Measurements from ENCODE around the gene HHIP. TPM values are rescaled to one million over a fixed set of nuclear protein-coding genes. Genes with fewer than 3 reads are reported as not detected.

Gene HHIP
- total RNA-seq, 2 experiments from 2014 or later: not detected

DNA sequence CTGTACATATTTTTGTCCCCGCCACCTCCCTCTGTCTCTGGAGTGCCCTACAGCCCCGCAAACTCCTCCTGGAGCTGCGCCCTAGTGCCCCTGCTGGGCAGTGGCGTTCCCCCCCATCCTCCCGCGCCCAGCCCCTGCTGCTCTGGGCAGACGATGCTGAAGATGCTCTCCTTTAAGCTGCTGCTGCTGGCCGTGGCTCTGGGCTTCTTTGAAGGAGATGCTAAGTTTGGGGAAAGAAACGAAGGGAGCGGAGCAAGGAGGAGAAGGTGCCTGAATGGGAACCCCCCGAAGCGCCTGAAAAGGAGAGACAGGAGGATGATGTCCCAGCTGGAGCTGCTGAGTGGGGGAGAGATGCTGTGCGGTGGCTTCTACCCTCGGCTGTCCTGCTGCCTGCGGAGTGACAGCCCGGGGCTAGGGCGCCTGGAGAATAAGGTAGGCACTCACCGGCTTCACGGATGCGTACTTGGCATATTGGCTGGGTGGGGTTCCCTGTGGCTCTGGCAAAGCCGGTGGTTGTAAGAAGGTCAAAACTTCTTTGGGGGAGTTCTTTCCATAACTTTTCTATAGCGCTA, 653 bp downstream of the HHIP start:
- Mint-ChIP-seq H3K27me3 (peaks cover 32% of the 10 kb centered on the region), H3K27ac (no peak overlapping the region)
- CTCF ChIA-PET: no interaction called here

DNA sequence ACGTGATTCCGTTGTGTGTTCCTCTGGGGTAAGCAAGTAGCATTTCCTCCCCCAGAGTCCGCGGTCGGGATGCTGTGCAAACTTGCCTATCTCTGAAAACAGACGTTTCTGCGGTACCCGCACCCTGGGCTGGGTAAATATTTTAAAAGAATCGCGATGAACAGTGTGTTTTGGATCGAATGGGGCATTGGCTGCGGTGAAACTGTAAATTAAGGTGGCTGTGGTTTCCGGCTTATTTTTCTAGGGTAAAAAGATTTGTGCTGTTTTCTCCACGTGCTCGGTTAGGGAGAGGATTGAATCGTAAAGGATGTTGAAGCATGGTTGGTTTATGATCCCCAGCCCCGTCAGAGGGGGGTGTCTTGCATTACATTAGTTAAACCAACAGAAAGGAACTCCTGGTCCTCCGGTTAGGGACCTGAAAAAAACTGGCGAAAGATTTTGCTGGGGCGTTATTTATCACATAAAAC, 1.2 kb downstream of the HHIP start:
- H3K4me3 Mint-ChIP-seq: no peak overlapping the region
- H3K27ac Mint-ChIP-seq: no peak overlapping the region

More for the DNA sequence above, 653 bp downstream of the HHIP start:
- Mint-ChIP-seq H3K9me3 (no peaks in the 10 kb centered on the region), H3K4me1 (ENCODE audit: low read depth) (peaks cover 15% of the 10 kb centered on the region), H3K4me3 (peak overlapping the region; percentile 57), H3K36me3 (no peaks in the 10 kb centered on the region)
- POLR2A ChIA-PET: no interaction called here
- peak; percentile 10 for DNase-seq
- intact Hi-C loops (cut with micrococcal nuclease): no loop called here

DNA sequence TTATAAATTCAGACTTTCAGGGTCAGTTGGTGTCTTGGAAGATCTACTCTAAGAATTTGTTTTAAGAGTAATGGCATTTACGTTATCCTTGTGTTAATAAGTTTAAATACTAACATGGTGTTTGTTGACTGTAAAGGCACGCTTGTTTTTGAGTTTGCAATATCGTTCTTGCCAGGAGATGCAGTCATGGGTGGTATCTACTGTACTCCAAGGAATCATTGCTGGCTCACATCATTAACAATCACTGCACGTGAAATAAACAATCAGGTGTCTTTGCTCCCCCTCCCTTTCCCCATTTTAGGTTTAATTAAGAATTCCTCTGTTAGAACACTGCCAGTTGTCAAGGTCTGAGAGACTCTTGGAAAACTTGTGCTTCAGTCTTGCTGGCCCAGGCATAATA, 1.6 kb downstream of the HHIP start:
- POLR2A ChIA-PET: no interaction called here
- Mint-ChIP-seq H3K9me3 (no peaks in the 10 kb centered on the region), H3K36me3 (no peaks in the 10 kb centered on the region), H3K27ac (no peak overlapping the region), H3K27me3 (peaks cover 32% of the 10 kb centered on the region), H3K4me1 (ENCODE audit: low read depth) (peaks cover 15% of the 10 kb centered on the region), H3K4me3 (no peak overlapping the region)
- intact Hi-C loops (cut with micrococcal nuclease): no loop called here
- no peak for DNase-seq
- CTCF ChIA-PET: no interaction called here

More for the DNA sequence above, 1.2 kb downstream of the HHIP start:
- CTCF ChIA-PET: no interaction called here
- intact Hi-C loops (cut with micrococcal nuclease): no loop called here
- no peaks in the 10 kb centered on the region for H3K9me3 Mint-ChIP-seq
- no peaks in the 10 kb centered on the region for H3K36me3 Mint-ChIP-seq
- peaks cover 15% of the 10 kb centered on the region for H3K4me1 Mint-ChIP-seq (ENCODE audit: low read depth)
- peak; percentile 11 for DNase-seq
- peaks cover 32% of the 10 kb centered on the region for H3K27me3 Mint-ChIP-seq
- POLR2A ChIA-PET: no interaction called here

DNA sequence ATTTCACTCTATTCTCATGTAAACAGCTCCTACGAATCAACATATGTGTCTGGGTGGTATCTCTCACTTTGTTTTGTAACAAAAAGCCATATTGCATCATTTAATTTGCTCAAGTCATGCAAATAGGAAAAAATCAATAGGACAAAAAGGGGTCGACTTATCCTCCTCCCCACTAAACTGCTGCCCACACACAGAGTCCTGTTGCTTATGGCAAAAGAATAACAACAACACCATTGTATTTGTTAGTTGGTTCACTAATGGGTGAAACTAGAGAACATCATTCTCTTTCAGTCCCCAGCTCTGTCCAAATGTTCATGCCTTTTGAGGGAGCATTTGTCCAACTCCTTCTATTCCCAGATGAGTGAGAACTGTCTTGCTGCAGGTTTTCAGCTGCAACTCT, 2.1 kb downstream of the HHIP start:
- intact Hi-C loops (cut with micrococcal nuclease): no loop called here
- Mint-ChIP-seq H3K36me3 (no peaks in the 10 kb centered on the region), H3K4me1 (ENCODE audit: low read depth) (peaks cover 15% of the 10 kb centered on the region), H3K27me3 (peaks cover 32% of the 10 kb centered on the region), H3K4me3 (no peak overlapping the region), H3K9me3 (no peaks in the 10 kb centered on the region), H3K27ac (no peak overlapping the region)
- DNase-seq: no peak
- ChIA-PET CTCF (no interaction called here), POLR2A (no interaction called here)

DNA sequence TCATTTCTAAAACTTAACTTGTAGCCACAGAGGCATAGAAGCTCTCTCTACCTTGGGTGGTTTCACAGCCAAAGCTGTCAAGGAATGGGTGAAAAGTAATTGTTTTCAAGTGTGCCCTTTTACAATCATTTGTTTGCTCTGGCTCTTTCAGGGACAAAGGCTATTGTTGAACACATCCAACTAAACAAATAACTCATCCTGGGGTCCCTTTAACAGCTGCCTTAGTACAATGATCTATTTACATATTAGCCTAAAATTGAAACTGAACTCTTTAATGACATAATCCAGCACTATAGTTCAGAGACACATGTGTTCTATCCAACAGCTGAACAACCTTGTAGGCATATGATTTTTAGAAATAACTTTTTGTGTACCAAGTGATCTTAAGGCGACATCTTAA, 3.7 kb downstream of the HHIP start:
- intact Hi-C loops (cut with micrococcal nuclease): no loop called here
- Mint-ChIP-seq H3K36me3 (no peaks in the 10 kb centered on the region), H3K4me3 (no peak overlapping the region), H3K9me3 (no peaks in the 10 kb centered on the region), H3K27me3 (peaks cover 31% of the 10 kb centered on the region), H3K4me1 (ENCODE audit: low read depth) (peaks cover 15% of the 10 kb centered on the region), H3K27ac (no peak overlapping the region)
- ChIA-PET POLR2A (interaction anchor here (0.6 kb wide), 1 partner anchor 37 kb away, joined by 5 read pairs; no protein-coding TSS in a partner anchor), CTCF (no interaction called here)
- no peak for DNase-seq

DNA sequence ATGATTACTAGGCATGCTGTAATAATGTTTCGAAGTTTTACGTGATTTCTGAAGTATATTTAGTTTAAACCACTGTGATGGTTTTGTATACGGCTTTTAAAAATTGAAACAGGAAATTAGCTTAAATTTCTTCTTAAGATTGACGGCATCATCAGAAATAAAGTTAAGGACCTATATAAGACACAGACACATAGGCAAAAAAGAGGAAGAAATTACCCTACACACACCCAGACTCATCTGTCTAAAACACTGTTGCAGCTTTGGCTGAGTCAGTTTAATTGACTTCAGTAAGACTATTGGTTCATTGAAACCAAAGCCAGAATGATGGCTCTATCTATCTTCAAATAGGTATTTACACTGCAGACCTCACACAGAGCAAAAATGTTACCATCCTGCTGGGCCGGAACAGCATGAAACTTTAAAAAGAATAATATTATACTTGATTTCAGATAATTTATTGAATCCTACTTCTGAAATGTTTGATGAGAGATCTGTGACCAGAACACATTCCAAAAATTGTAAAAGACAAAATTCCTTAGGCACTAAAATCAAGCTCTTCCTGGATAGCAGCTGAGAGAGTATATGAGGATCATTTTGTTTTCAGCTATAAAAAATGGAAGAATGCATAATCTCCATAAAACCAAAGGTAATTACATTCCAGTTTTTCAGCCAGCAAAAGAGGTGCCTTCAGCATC, 4.5 kb downstream of the HHIP start:
- POLR2A ChIA-PET: interaction anchor here (0.5 kb wide), 1 partner anchor 34 kb away, joined by 4 read pairs; no protein-coding TSS in a partner anchor
- no peaks in the 10 kb centered on the region for H3K36me3 Mint-ChIP-seq
- H3K27me3 Mint-ChIP-seq: peaks cover 25% of the 10 kb centered on the region
- no peaks in the 10 kb centered on the region for H3K9me3 Mint-ChIP-seq
- H3K4me3 Mint-ChIP-seq: no peak overlapping the region
- CTCF ChIA-PET: no interaction called here
- H3K4me1 Mint-ChIP-seq (ENCODE audit: low read depth): peaks cover 14% of the 10 kb centered on the region
- no peak for DNase-seq
- no peak overlapping the region for H3K27ac Mint-ChIP-seq
- intact Hi-C loops (cut with micrococcal nuclease): no loop called here

DNA sequence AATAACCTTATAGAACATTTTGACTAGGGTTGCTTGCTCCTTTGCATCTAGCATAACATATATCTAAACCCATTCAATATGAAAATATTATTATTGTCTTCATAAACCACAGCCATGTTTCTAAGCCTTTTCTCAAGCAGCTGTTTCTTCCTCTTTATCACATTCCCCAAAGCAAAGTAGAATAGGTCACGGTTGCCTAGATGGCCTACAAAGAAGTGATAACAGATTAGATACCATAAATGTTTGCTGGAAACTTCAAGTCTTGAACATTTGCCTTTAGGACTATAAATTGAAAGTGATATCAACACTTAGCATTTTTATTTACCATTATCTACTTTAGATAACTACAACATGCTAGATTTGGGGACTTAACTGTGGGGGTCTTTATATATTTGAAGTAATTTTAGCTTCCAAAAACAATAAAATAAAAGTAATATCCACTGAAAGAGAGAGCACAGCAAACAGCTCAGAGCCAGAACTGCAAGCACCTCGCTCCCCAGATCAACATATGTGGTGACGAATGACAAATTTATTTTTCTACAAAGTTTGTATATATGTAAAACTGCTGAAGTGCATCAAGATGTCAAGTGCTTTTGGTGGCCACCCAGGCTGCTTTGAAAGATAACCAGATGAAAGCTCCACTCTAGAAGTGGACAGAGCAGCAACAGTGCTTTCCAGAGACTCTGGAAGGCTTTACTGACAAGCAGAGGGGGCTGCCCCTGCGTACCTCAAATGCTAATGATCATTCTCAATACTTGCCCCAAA, 8.0 kb downstream of the HHIP start:
- H3K27ac Mint-ChIP-seq: no peak overlapping the region
- POLR2A ChIA-PET: no interaction called here
- H3K4me3 Mint-ChIP-seq: no peak overlapping the region
- DNase-seq: no peak
- no peaks in the 10 kb centered on the region for H3K4me1 Mint-ChIP-seq (ENCODE audit: low read depth)
- H3K36me3 Mint-ChIP-seq: no peaks in the 10 kb centered on the region
- CTCF ChIA-PET: interaction anchor here (1.2 kb wide), 1 partner anchor 131 kb away, joined by 3 read pairs; no protein-coding TSS in a partner anchor
- H3K27me3 Mint-ChIP-seq: peaks cover 4% of the 10 kb centered on the region
- intact Hi-C loops (cut with micrococcal nuclease): no loop called here
- H3K9me3 Mint-ChIP-seq: no peaks in the 10 kb centered on the region

DNA sequence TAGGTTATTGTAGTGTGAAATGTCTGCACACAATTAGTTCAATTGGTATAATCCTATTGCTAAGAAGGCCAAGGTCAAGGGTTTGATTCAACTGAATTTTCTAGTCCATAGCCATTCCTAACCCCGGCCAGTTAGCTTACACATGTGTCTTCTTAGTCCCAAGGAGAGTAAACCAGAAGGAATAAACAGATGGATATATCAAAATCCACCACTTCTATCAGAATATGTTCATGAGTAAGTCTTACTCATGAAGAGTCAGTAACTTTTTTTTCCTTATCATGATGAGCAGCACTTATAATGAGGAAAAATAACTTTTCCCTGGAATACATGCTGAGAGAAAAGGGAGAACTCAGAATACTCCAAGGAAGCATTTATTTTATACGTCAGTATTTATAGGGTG, 9.5 kb downstream of the HHIP start:
- intact Hi-C loops (cut with micrococcal nuclease): no loop called here
- no peaks in the 10 kb centered on the region for H3K9me3 Mint-ChIP-seq
- H3K36me3 Mint-ChIP-seq: no peaks in the 10 kb centered on the region
- no peak overlapping the region for H3K27ac Mint-ChIP-seq
- no peaks in the 10 kb centered on the region for H3K4me1 Mint-ChIP-seq (ENCODE audit: low read depth)
- ChIA-PET POLR2A (no interaction called here), CTCF (interaction anchor here (0.6 kb wide), 1 partner anchor 39 kb away, joined by 3 read pairs; no protein-coding TSS in a partner anchor)
- no peak overlapping the region for H3K4me3 Mint-ChIP-seq
- peaks cover 4% of the 10 kb centered on the region for H3K27me3 Mint-ChIP-seq
- DNase-seq: no peak

DNA sequence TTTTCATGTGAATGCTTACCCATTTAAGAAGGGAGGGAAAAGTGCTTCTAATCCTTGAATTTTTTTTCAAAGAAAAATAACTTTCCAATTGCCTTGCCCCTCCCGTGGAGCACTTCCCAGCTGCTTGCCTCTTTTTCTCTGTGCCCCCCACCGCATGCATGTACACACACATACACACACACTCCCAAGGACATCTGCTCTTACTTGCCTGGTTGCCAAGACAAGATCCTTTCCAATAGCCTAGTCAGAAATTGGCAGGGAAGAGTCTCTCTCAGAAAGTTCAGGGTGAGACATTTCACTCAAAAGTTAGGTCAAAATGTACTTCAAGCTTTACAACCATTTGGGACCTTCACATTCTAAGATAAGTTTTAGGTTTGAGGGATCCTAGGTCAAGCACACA, 10.9 kb downstream of the HHIP start:
- ChIA-PET POLR2A (no interaction called here), CTCF (no interaction called here)
- intact Hi-C loops (cut with micrococcal nuclease): no loop called here
- H3K27me3 Mint-ChIP-seq: peaks cover 4% of the 10 kb centered on the region
- H3K27ac Mint-ChIP-seq: no peak overlapping the region
- DNase-seq: no peak
- H3K36me3 Mint-ChIP-seq: no peaks in the 10 kb centered on the region
- H3K4me1 Mint-ChIP-seq (ENCODE audit: low read depth): no peaks in the 10 kb centered on the region
- no peak overlapping the region for H3K4me3 Mint-ChIP-seq
- no peaks in the 10 kb centered on the region for H3K9me3 Mint-ChIP-seq

DNA sequence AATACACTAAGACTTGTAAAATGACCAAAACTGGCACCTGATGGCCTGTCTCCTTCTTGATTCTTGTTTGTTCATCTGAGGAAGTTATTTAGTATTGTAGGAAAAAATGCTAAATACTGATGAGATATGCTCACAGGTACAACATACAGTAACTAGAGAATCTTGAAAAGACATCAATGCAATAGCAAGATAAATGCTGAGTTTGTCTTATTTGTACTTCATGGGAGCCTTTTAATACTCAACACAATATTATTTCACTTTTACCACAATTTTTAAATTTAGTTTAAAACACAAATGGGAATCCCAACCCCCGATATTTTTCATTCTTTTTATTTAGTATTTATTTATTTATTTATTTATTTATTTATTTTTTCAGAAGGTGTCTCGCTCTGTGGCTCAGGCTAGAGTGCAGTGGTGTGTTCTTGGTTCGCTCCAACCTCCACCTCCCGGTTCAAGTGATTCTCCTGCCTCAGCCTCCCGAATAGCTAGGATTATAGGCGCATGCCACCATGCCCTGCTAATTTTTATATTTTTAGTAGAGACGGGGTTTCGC, 12.1 kb downstream of the HHIP start:
- CTCF ChIA-PET: no interaction called here

DNA sequence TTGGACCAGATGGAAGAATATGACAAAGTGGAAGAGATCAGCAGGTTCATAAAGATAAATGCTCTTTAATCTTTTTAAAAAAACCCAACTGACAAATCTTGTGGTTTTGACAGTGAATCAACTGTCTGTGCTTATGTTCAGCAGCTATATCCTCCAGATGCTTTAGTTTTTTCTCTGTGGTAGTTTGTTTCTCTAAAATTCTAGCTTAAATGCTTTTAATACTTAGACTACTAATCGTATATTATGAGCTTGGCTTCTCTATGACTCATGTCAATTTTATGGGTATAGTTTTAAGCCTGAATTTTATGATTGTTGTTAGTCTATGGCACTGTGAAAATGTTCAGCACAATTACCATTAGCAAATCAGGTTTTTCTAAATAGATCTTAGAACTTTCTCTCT, 12.9 kb downstream of the HHIP start:
- no peak for DNase-seq
- Mint-ChIP-seq H3K4me3 (no peak overlapping the region), H3K27ac (no peak overlapping the region), H3K27me3 (peaks cover 4% of the 10 kb centered on the region), H3K36me3 (no peaks in the 10 kb centered on the region), H3K9me3 (no peaks in the 10 kb centered on the region), H3K4me1 (ENCODE audit: low read depth) (no peaks in the 10 kb centered on the region)
- intact Hi-C loops (cut with micrococcal nuclease): no loop called here
- CTCF ChIA-PET: no interaction called here
- POLR2A ChIA-PET: no interaction called here

More for the DNA sequence above, 12.1 kb downstream of the HHIP start:
- POLR2A ChIA-PET: no interaction called here
- Mint-ChIP-seq H3K27ac (no peak overlapping the region), H3K4me3 (no peak overlapping the region), H3K27me3 (peaks cover 4% of the 10 kb centered on the region), H3K4me1 (ENCODE audit: low read depth) (no peaks in the 10 kb centered on the region), H3K36me3 (no peaks in the 10 kb centered on the region), H3K9me3 (no peaks in the 10 kb centered on the region)
- no peak for DNase-seq
- intact Hi-C loops (cut with micrococcal nuclease): no loop called here

DNA sequence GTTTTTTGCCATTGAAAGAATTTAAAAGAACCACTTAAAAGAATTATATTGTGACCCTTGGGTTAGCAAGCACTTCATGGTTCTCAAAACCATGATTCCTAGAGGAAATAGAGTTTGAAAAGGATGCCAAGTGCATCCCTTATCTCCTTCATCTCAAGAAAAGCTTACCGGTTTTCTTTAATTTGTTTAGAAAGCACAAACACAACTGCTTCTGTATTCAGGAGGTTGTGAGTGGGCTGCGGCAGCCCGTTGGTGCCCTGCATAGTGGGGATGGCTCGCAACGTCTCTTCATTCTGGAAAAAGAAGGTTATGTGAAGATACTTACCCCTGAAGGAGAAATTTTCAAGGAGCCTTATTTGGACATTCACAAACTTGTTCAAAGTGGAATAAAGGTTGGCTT, 13.5 kb downstream of the HHIP start:
- intact Hi-C loops (cut with micrococcal nuclease): no loop called here
- H3K9me3 Mint-ChIP-seq: no peaks in the 10 kb centered on the region
- H3K4me3 Mint-ChIP-seq: no peak overlapping the region
- no peak for DNase-seq
- H3K4me1 Mint-ChIP-seq (ENCODE audit: low read depth): no peaks in the 10 kb centered on the region
- H3K36me3 Mint-ChIP-seq: no peaks in the 10 kb centered on the region
- CTCF ChIA-PET: no interaction called here
- H3K27me3 Mint-ChIP-seq: peaks cover 4% of the 10 kb centered on the region
- no peak overlapping the region for H3K27ac Mint-ChIP-seq
- POLR2A ChIA-PET: no interaction called here
